Stomach smooth muscle (tissue), 2 donors: ENCODE data around the gene NCOA1.
"Not testable (repeated sequence)": the region's sequence is repeated elsewhere in the genome, so short reads cannot be mapped to it uniquely, and the experiment has no call there.

Source experiments
- H3K27ac ChIP-seq: one replicate; pipeline ENCODE4 v1.7.0; 2013; ENCODE audit warnings: mild to moderate bottlenecking, low read length, inconsistent platforms
- H3K27me3 ChIP-seq, 2 donors: one replicate each; pipeline ENCODE4 v1.7.0; 2013; ENCODE audit warnings: low read length in 2 of 2; ENCODE audit not compliant: insufficient read depth in 2 of 2, control insufficient read depth in 1 of 2
- H3K36me3 ChIP-seq, 2 donors: one replicate each; pipeline ENCODE4 v1.7.0; 2013; ENCODE audit warnings: low read length in 2 of 2; ENCODE audit not compliant: control insufficient read depth in 2 of 2, insufficient read depth in 2 of 2
- H3K4me1 ChIP-seq: one replicate; pipeline ENCODE4 v1.7.0; 2013; ENCODE audit warnings: low read length; ENCODE audit not compliant: control insufficient read depth, insufficient read depth
- H3K4me3 ChIP-seq, 2 donors: one replicate each; pipeline ENCODE4 v1.7.0; 2013; ENCODE audit warnings: low read length in 2 of 2
- H3K9ac ChIP-seq, 2 donors: one replicate each; pipeline ENCODE4 v1.7.0; 2013; ENCODE audit warnings: low read length in 2 of 2, mild to moderate bottlenecking in 1 of 2
- H3K9me3 ChIP-seq, 2 donors: one replicate each; pipeline ENCODE4 v1.7.0; 2013; ENCODE audit warnings: low read length in 2 of 2; ENCODE audit not compliant: control insufficient read depth in 2 of 2
- donor health status: healthy.
- donor health status: Pancreatic carcinoma.

NCOA1 gene

DNA sequence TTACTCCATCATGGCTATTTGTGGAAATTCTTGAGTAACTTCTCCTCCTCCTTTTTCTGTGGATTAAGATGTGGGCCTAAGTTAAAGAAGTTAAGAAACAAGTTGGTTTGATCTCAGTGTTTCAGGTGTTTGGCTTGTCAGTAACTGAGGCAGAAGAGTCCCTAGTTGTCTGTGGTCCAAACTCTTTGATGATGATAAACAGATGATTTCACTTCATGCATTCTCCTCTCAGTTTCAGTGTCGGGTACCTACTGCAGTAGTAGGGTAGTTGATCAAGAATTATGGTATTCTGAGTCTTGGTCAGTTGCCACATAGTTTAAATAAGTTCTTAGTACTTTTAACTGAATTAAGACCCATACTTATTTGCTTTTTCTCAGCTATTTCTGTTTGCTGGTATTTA is 85.6 kb downstream of the NCOA1 start:
- H3K9me3 ChIP-seq: no peaks in the 10 kb centered on the region
- no peaks in the 10 kb centered on the region for H3K36me3 ChIP-seq
- no peak overlapping the region for H3K4me3 ChIP-seq
- H3K9ac ChIP-seq: no peak overlapping the region
- H3K4me1 ChIP-seq: no peaks in the 10 kb centered on the region
- H3K27ac ChIP-seq: no peak overlapping the region
- H3K27me3 ChIP-seq: no peaks in the 10 kb centered on the region

DNA sequence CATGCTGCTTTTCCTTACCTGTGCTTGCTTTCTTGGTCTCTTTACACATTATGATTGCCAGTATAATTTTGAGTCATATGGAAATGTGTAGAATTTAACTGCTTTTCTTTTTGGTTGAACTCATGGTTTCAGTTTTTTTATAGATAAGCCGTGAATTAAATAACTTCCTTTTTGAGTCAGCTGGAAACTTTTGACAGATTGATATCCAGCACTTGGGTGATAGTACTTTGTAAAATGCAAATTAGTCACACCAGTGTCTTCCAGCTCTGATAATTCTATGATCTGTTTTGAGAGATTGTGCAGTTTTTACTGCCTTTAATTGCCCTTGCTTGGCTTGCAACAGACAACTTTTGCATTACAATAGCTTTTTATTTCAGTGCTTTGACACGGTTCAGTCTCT is 86.4 kb downstream of the NCOA1 start:
- Histone ChIP-seq H3K4me3 (no peak overlapping the region), H3K9me3 (no peaks in the 10 kb centered on the region), H3K9ac (no peak overlapping the region), H3K27me3 (no peaks in the 10 kb centered on the region), H3K4me1 (no peaks in the 10 kb centered on the region), H3K36me3 (no peaks in the 10 kb centered on the region), H3K27ac (no peak overlapping the region)

GRCh38 chr2:24579053-24579803 is 88.2 kb downstream of the NCOA1 start:
- no peak overlapping the region for H3K4me3 ChIP-seq
- no peak overlapping the region for H3K9ac ChIP-seq
- H3K4me1 ChIP-seq: no peaks in the 10 kb centered on the region
- no peaks in the 10 kb centered on the region for H3K27me3 ChIP-seq
- H3K36me3 ChIP-seq: no peaks in the 10 kb centered on the region
- no peak overlapping the region for H3K27ac ChIP-seq
- H3K9me3 ChIP-seq: no peaks in the 10 kb centered on the region

GRCh38 chr2:24580561-24580960 is 89.5 kb downstream of the NCOA1 start:
- Histone ChIP-seq H3K27ac (no peak overlapping the region), H3K27me3 (no peaks in the 10 kb centered on the region)

DNA sequence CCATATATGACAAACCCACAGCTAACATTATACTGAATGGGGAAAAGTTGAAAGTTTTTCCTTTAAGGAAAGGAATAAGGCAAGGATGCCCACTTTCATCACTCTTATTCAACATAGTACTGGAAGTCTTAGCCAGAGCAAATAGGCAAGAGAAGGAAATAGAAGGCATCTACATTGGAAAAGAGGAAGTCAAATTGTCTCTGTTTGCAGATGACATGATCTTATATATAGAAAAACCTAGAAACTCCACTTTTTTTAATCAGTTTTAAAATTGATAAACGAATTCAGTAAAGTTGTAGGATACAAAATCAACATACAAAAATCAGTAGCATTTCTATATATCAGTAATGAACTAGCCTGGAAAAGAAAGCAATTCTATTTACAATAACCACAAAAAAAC is 90.9 kb downstream of the NCOA1 start:
- not testable (repeated sequence) for H3K27me3 ChIP-seq, H3K9me3 ChIP-seq, H3K4me1 ChIP-seq, H3K4me3 ChIP-seq, H3K9ac ChIP-seq, H3K36me3 ChIP-seq, H3K27ac ChIP-seq

More at GRCh38 chr2:24580561-24580960, 89.5 kb downstream of the NCOA1 start:
- Histone ChIP-seq H3K4me1 (no peaks in the 10 kb centered on the region), H3K9ac (no peak overlapping the region), H3K36me3 (no peaks in the 10 kb centered on the region), H3K9me3 (no peaks in the 10 kb centered on the region), H3K4me3 (no peak overlapping the region)

GRCh38 chr2:24586955-24587354 is 95.9 kb downstream of the NCOA1 start:
- Histone ChIP-seq H3K36me3 (peaks cover 2 to 6% of the 10 kb centered on the region in 2 donors), H3K4me1 (no peaks in the 10 kb centered on the region), H3K27me3 (no peaks in the 10 kb centered on the region), H3K9ac (no peak overlapping the region), H3K9me3 (no peaks in the 10 kb centered on the region), H3K4me3 (no peak overlapping the region), H3K27ac (no peak overlapping the region)

GRCh38 chr2:24588294-24588693 is 97.2 kb downstream of the NCOA1 start:
- Histone ChIP-seq H3K27me3 (no peaks in the 10 kb centered on the region), H3K36me3 (peaks cover 2 to 6% of the 10 kb centered on the region in 2 donors), H3K4me1 (no peaks in the 10 kb centered on the region), H3K27ac (no peak overlapping the region), H3K4me3 (no peak overlapping the region), H3K9me3 (no peaks in the 10 kb centered on the region), H3K9ac (no peak overlapping the region)

DNA sequence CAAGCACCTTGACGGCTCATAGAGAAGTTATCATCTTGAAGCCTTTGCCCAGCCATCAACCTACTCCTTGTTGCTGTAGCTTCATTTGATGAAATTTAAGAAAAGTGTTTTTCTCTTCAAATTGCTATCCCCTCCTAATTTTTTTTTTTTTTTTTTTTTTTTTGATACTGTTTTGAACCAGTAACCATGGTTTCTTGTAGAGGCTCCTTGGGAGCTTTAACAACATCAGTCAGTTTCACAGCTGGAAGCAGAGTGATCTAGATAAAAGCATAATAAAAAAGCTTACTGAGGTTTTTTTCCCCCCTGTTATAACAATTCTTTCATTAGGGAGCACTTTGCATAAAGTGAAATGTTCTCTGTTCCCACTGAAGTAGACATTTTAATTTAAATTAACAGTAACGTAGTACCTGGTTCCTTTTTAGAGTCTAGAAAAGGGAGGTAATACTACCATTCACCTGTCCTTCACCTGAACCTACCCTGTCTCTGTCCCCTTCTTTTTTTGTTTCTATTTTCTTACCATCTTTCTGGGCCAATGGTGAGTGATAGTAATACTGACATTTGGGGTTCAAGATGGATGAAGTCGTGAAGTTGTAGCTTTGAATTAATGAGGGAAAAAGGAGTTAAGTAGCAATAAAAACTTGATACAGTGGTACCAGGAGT is 101.5 kb downstream of the NCOA1 start:
- Histone ChIP-seq H3K27me3 (no peaks in the 10 kb centered on the region), H3K4me3 (no peak overlapping the region), H3K36me3 (peaks cover 2 to 6% of the 10 kb centered on the region in 2 donors)

GRCh38 chr2:24594283-24594682 is 103.2 kb downstream of the NCOA1 start:
- Histone ChIP-seq H3K27me3 (no peaks in the 10 kb centered on the region), H3K36me3 (no peaks in the 10 kb centered on the region), H3K4me1 (no peaks in the 10 kb centered on the region), H3K27ac (no peak overlapping the region), H3K4me3 (no peak overlapping the region), H3K9me3 (no peaks in the 10 kb centered on the region), H3K9ac (no peak overlapping the region)

More for the DNA sequence above, 101.5 kb downstream of the NCOA1 start:
- no peaks in the 10 kb centered on the region for H3K4me1 ChIP-seq
- no peak overlapping the region for H3K9ac ChIP-seq
- no peaks in the 10 kb centered on the region for H3K9me3 ChIP-seq
- no peak overlapping the region for H3K27ac ChIP-seq

GRCh38 chr2:24597181-24597870 is 106.3 kb downstream of the NCOA1 start:
- Histone ChIP-seq H3K4me3 (no peak overlapping the region), H3K4me1 (no peaks in the 10 kb centered on the region), H3K27ac (no peak overlapping the region), H3K9me3 (no peaks in the 10 kb centered on the region), H3K27me3 (no peaks in the 10 kb centered on the region), H3K36me3 (no peaks in the 10 kb centered on the region), H3K9ac (no peak overlapping the region)

DNA sequence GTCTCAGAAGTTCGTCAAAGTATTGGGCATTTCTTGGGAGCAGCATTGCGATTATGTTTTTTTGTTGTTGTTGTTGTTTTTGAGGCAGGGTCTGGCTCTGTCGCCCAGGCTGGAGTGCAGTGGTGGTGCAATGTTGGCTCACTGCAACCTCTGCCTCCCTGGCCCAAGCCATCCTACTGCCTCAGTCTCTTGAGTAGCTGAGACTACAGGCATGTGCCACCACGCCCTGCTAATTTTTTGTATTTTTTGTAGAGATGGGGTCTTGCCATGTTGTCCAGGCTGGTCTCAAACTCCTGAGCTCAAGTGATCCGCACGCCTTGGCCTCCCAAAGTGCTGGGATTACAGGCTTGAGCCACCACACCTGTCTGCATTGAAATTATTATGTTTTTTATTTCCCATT is 109.1 kb downstream of the NCOA1 start:
- not testable (repeated sequence) for H3K9ac ChIP-seq, H3K4me3 ChIP-seq, H3K27ac ChIP-seq, H3K27me3 ChIP-seq, H3K9me3 ChIP-seq, H3K4me1 ChIP-seq, H3K36me3 ChIP-seq
